ENCODE results near the gene KIAA1958. TPM values are rescaled to one million over a fixed set of nuclear protein-coding genes. Genes with fewer than 3 reads are reported as not detected.

Gene KIAA1958
- total RNA-seq, 5 donors from 2014 or later (not counting 1 experiment from before 2014, with no cell fraction given), result 4.6 to 6.4 (median 6.2) TPM

DNA sequence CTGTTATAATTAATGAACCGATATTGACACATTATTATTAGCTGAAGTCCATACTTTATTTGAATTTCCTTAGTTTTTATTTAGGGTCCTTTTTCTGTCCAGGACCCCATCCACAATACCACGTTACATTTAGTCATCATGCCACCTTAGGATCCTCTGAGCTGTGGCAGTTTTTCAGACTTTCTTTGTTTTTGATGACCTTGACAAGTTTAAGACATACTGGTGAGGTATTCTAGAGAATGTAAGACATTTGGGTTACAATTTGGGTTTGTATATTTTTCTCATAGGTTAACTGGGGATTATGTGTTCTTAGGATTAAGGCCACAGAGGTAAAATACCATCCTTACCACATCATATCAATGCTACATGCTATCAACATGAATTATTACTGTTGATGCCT, 42.7 kb downstream of the KIAA1958 start:
- Mint-ChIP-seq H3K27ac (no peak overlapping the region), H3K27me3 (no peaks in the 10 kb centered on the region), H3K4me3 (no peak overlapping the region), H3K36me3 (peaks cover 11% of the 10 kb centered on the region), H3K4me1 (peaks cover 0 to 13% (median 1%) of the 10 kb centered on the region in 3 donors), H3K9me3 (no peaks in the 10 kb centered on the region)
- H3K27ac ChIP-seq (ENCODE audit: low read length), result no peak overlapping the region
- no peaks in the 10 kb centered on the region for H3K36me3 ChIP-seq (ENCODE audit: control insufficient read depth in 2 of 2, extremely low read depth in 1 of 2, insufficient read depth in 1 of 2, low read length in 1 of 2)
- DNase-seq (no peak), ATAC-seq (replicated peaks in 1 of 4) (no peak)
- ChIA-PET CTCF (no interaction called here), POLR2A (no interaction called here)
- H3K27me3 ChIP-seq (replicated peaks in 1 of 2; ENCODE audit: control insufficient read depth in 2 of 2, extremely low read depth in 1 of 2, insufficient read depth in 2 of 2, low read length in 1 of 2), result no peaks in the 10 kb centered on the region
- no peaks in the 10 kb centered on the region for H3K4me1 ChIP-seq (ENCODE audit: control insufficient read depth in 1 of 2, extremely low read depth in 1 of 2, insufficient read depth in 2 of 2, low read length in 2 of 2)
- no CpG with 5 or more reads among the region's 2 CpGs for WGBS (ENCODE audit: insufficient coverage)
- H3K4me3 ChIP-seq (ENCODE audit: control insufficient read depth in 1 of 2, extremely low read depth in 1 of 2, low read length in 1 of 2), result no peak overlapping the region
- H3K9me3 ChIP-seq, result no peaks in the 10 kb centered on the region

DNA sequence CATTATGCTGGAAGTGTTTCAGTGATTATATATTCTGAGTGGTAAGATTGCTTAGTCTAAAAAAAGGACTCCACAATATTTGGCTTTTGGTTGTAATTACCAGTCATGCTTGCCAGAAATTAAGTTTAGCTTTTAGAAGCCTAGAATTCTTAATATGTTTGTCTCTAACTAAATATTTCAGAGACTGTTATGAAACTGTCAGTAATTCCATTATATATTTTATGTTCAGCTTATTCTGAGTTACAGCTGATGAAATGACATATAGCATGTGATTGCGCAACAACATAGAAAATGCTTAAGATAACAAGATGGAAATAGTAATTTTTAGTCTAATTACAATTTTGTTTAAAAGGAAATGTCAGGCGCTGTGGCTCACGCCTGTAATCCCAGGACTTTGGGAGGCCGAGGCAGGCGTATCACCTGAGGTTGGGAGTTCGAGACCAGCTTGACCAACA, 44.2 kb downstream of the KIAA1958 start:
- Mint-ChIP-seq H3K36me3 (peaks cover 13% of the 10 kb centered on the region), H3K4me1 (peaks cover 4 to 17% (median 6%) of the 10 kb centered on the region in 3 donors), H3K4me3 (no peak overlapping the region), H3K9me3 (no peaks in the 10 kb centered on the region), H3K27ac (no peak overlapping the region), H3K27me3 (no peaks in the 10 kb centered on the region)
- ATAC-seq (replicated peaks in 1 of 4) (no peak), DNase-seq (no peak)
- Histone ChIP-seq H3K4me3 (ENCODE audit: control insufficient read depth in 1 of 2, extremely low read depth in 1 of 2, low read length in 1 of 2) (no peak overlapping the region), H3K4me1 (ENCODE audit: control insufficient read depth in 1 of 2, extremely low read depth in 1 of 2, insufficient read depth in 2 of 2, low read length in 2 of 2) (no peaks in the 10 kb centered on the region), H3K27ac (ENCODE audit: low read length) (no peak overlapping the region), H3K9me3 (no peaks in the 10 kb centered on the region), H3K36me3 (ENCODE audit: control insufficient read depth in 2 of 2, extremely low read depth in 1 of 2, insufficient read depth in 1 of 2, low read length in 1 of 2) (no peaks in the 10 kb centered on the region), H3K27me3 (replicated peaks in 1 of 2; ENCODE audit: control insufficient read depth in 2 of 2, extremely low read depth in 1 of 2, insufficient read depth in 2 of 2, low read length in 1 of 2) (no peaks in the 10 kb centered on the region)
- CTCF ChIA-PET, result interaction anchor here in 1 of 2 donors (1.0 kb wide), 1 partner anchor 315 kb away, joined by 4 read pairs; no protein-coding TSS in a partner anchor
- 100% methylated on average over 2 of the region's 6 CpGs for WGBS (ENCODE audit: insufficient coverage)
- POLR2A ChIA-PET, result interaction anchor here in 1 of 2 donors (0.6 kb wide), 1 partner anchor 216 kb away, joined by 7 read pairs; no protein-coding TSS in a partner anchor

DNA sequence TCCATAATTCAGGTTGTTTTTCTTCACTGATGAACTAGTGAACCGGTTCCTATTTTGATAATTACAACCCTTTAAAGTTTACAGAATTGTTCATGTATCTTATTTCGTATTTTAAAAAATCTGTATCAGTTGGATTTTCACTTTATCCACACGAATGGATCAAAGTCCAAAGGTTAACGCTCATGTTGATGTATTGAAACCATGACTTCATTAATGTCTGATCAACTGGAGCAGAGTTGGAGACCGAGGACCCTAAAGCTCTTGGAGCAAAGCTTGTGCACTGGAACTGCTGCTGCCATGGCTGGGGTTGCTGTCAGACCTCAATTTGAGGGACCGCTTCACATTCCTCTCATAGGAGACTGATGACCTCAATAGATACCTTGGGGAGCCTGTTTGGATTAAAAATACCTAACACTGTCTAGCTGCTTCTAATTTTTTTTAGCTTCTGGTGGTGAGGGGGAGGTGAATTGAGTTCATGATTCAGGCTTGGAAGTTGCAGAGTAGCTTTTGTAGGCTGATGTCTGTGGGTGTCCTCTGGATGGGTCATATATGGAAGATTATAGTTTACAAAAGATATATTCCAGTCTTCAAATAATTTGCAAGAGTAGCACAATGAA, 45.1 kb downstream of the KIAA1958 start:
- ChIA-PET CTCF (interaction anchor here in 1 of 2 donors (0.5 kb wide), 1 partner anchor 23 kb away, joined by 4 read pairs; no protein-coding TSS in a partner anchor), POLR2A (no interaction called here)
- peaks cover 5 to 20% (median 8%) of the 10 kb centered on the region in 3 donors for H3K4me1 Mint-ChIP-seq
- Histone ChIP-seq H3K9me3 (no peaks in the 10 kb centered on the region), H3K27ac (ENCODE audit: low read length) (no peak overlapping the region), H3K36me3 (ENCODE audit: control insufficient read depth in 2 of 2, extremely low read depth in 1 of 2, insufficient read depth in 1 of 2, low read length in 1 of 2) (no peaks in the 10 kb centered on the region), H3K27me3 (replicated peaks in 1 of 2; ENCODE audit: control insufficient read depth in 2 of 2, extremely low read depth in 1 of 2, insufficient read depth in 2 of 2, low read length in 1 of 2) (no peaks in the 10 kb centered on the region), H3K4me3 (ENCODE audit: control insufficient read depth in 1 of 2, extremely low read depth in 1 of 2, low read length in 1 of 2) (no peak overlapping the region), H3K4me1 (ENCODE audit: control insufficient read depth in 1 of 2, extremely low read depth in 1 of 2, insufficient read depth in 2 of 2, low read length in 2 of 2) (no peaks in the 10 kb centered on the region)
- no peak for ATAC-seq (replicated peaks in 1 of 4)
- H3K27me3 Mint-ChIP-seq, result no peaks in the 10 kb centered on the region
- 97% methylated on average over 3 of the region's 6 CpGs for WGBS (ENCODE audit: insufficient coverage)
- H3K9me3 Mint-ChIP-seq, result no peaks in the 10 kb centered on the region
- H3K27ac Mint-ChIP-seq, result no peak overlapping the region
- peaks cover 15% of the 10 kb centered on the region for H3K36me3 Mint-ChIP-seq
- no peak overlapping the region for H3K4me3 Mint-ChIP-seq
- no peak for DNase-seq

DNA sequence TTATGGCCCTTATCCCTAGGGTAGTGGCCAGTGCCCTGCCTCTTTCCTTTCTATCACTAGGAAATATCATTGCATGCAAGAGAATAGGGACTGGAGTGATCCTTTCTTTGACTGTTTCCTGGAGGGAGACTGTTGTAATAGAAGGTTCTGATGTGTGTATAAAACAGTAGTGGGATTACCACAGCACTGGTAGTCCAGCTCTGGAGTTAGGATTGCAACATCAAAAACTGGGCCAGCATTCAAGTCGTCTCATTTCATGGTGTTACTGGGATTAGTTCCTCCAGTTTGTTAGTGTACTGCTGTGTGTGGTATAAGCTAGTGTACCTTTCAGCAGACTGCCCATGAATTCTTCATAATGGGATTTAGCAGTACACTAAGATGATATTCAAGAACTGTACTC, 45.8 kb downstream of the KIAA1958 start:
- H3K36me3 ChIP-seq (ENCODE audit: control insufficient read depth in 2 of 2, extremely low read depth in 1 of 2, insufficient read depth in 1 of 2, low read length in 1 of 2), result no peaks in the 10 kb centered on the region
- Mint-ChIP-seq H3K27ac (no peak overlapping the region), H3K36me3 (peaks cover 15% of the 10 kb centered on the region), H3K4me3 (no peak overlapping the region), H3K4me1 (peaks cover 5 to 14% (median 8%) of the 10 kb centered on the region in 3 donors), H3K9me3 (no peaks in the 10 kb centered on the region), H3K27me3 (no peaks in the 10 kb centered on the region)
- ChIA-PET CTCF (interaction anchor here in 1 of 2 donors (0.6 kb wide), 1 partner anchor 1821 kb away, joined by 3 read pairs; no protein-coding TSS in a partner anchor), POLR2A (no interaction called here)
- no peaks in the 10 kb centered on the region for H3K4me1 ChIP-seq (ENCODE audit: control insufficient read depth in 1 of 2, extremely low read depth in 1 of 2, insufficient read depth in 2 of 2, low read length in 2 of 2)
- no peaks in the 10 kb centered on the region for H3K27me3 ChIP-seq (replicated peaks in 1 of 2; ENCODE audit: control insufficient read depth in 2 of 2, extremely low read depth in 1 of 2, insufficient read depth in 2 of 2, low read length in 1 of 2)
- DNase-seq (no peak), ATAC-seq (replicated peaks in 1 of 4) (no peak)
- H3K4me3 ChIP-seq (ENCODE audit: control insufficient read depth in 1 of 2, extremely low read depth in 1 of 2, low read length in 1 of 2), result no peak overlapping the region
- H3K27ac ChIP-seq (ENCODE audit: low read length), result no peak overlapping the region
- WGBS (ENCODE audit: insufficient coverage), result 88% methylated on average over 1 of the region's 1 CpG
- H3K9me3 ChIP-seq, result no peaks in the 10 kb centered on the region

DNA sequence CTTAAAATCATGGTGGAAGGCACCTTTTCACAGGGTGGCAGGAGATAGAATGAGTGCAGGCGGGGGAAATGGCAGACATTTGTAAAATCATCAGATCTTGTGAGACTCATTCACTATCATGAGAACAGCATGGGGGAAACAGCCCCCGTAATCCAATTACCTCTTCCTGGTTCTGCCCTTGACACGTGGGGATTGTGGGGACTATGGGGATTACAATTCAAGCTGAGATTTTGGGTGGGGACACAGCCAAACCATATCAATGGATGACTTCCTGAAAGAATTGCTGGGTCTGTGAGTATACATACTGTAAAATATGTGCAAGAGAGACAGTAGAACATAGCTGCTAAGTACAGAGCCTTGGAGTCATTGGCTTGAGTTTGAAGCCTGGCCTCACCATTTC, 47.0 kb downstream of the KIAA1958 start:
- peaks cover 5 to 8% (median 7%) of the 10 kb centered on the region in 3 donors for H3K4me1 Mint-ChIP-seq
- 80% methylated on average over 1 of the region's 3 CpGs for whole genome bisulfite sequencing (ENCODE audit: insufficient coverage)
- Histone ChIP-seq H3K9me3 (no peaks in the 10 kb centered on the region), H3K36me3 (ENCODE audit: control insufficient read depth in 2 of 2, extremely low read depth in 1 of 2, insufficient read depth in 1 of 2, low read length in 1 of 2) (no peaks in the 10 kb centered on the region), H3K27ac (ENCODE audit: low read length) (no peak overlapping the region), H3K27me3 (replicated peaks in 1 of 2; ENCODE audit: control insufficient read depth in 2 of 2, extremely low read depth in 1 of 2, insufficient read depth in 2 of 2, low read length in 1 of 2) (no peaks in the 10 kb centered on the region), H3K4me3 (ENCODE audit: control insufficient read depth in 1 of 2, extremely low read depth in 1 of 2, low read length in 1 of 2) (no peak overlapping the region), H3K4me1 (ENCODE audit: control insufficient read depth in 1 of 2, extremely low read depth in 1 of 2, insufficient read depth in 2 of 2, low read length in 2 of 2) (no peaks in the 10 kb centered on the region)
- CTCF ChIA-PET, result no interaction called here
- no peaks in the 10 kb centered on the region for H3K27me3 Mint-ChIP-seq
- no peaks in the 10 kb centered on the region for H3K9me3 Mint-ChIP-seq
- POLR2A ChIA-PET, result interaction anchor here in 1 of 2 donors (0.6 kb wide), 1 partner anchor 41 kb away, joined by 3 read pairs; no protein-coding TSS in a partner anchor
- peaks cover 10% of the 10 kb centered on the region for H3K36me3 Mint-ChIP-seq
- no peak overlapping the region for H3K4me3 Mint-ChIP-seq
- ATAC-seq (replicated peaks in 1 of 4), result no peak
- no peak overlapping the region for H3K27ac Mint-ChIP-seq
- no peak for DNase-seq

DNA sequence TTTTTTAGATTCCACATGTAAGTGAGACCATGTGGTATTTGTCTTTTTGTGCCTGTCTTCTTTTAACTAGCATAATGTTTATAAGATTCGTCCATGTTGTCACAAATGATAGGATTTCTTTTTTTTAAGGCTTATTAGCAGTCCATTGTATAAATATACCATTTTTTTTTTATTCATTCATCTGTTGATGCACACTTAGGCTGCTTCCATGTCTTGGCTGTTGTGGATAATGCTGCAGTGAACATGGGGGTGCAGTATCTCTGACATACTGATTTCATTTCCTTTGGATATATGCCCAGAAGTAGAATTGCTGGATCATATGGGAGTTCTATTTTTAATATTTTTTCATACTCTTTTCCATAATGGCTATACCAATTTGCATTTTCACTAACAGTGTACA, 48.7 kb downstream of the KIAA1958 start:
- no peak overlapping the region for H3K27ac Mint-ChIP-seq

More for the DNA sequence above, 48.7 kb downstream of the KIAA1958 start:
- no peaks in the 10 kb centered on the region for H3K9me3 Mint-ChIP-seq
- no CpG with 5 or more reads among the region's 1 CpG for WGBS (ENCODE audit: insufficient coverage)
- no peaks in the 10 kb centered on the region for H3K9me3 ChIP-seq
- H3K4me3 ChIP-seq (ENCODE audit: control insufficient read depth in 1 of 2, extremely low read depth in 1 of 2, low read length in 1 of 2), result no peak overlapping the region
- H3K4me1 Mint-ChIP-seq, result peaks cover 5 to 8% (median 7%) of the 10 kb centered on the region in 3 donors
- DNase-seq (no peak), ATAC-seq (replicated peaks in 1 of 4) (no peak)
- no peak overlapping the region for H3K27ac ChIP-seq (ENCODE audit: low read length)
- peaks cover 10% of the 10 kb centered on the region for H3K36me3 Mint-ChIP-seq
- H3K4me1 ChIP-seq (ENCODE audit: control insufficient read depth in 1 of 2, extremely low read depth in 1 of 2, insufficient read depth in 2 of 2, low read length in 2 of 2), result no peaks in the 10 kb centered on the region
- no peaks in the 10 kb centered on the region for H3K27me3 ChIP-seq (replicated peaks in 1 of 2; ENCODE audit: control insufficient read depth in 2 of 2, extremely low read depth in 1 of 2, insufficient read depth in 2 of 2, low read length in 1 of 2)
- no peaks in the 10 kb centered on the region for H3K27me3 Mint-ChIP-seq
- POLR2A ChIA-PET, result no interaction called here
- H3K36me3 ChIP-seq (ENCODE audit: control insufficient read depth in 2 of 2, extremely low read depth in 1 of 2, insufficient read depth in 1 of 2, low read length in 1 of 2), result no peaks in the 10 kb centered on the region
- CTCF ChIA-PET, result no interaction called here
- no peak overlapping the region for H3K4me3 Mint-ChIP-seq
